Measurements from ENCODE around the gene TSPO2. TPM values are rescaled to one million over a fixed set of nuclear protein-coding genes. Genes with fewer than 3 reads are reported as not detected.

The TSPO2 gene
- polyA plus RNA-seq, 1 experiment, result not detected

GRCh38 chr6:41073968-41074691 lies 31.9 kb downstream of the TSPO2 start:
- Histone ChIP-seq H3K4me3 (ENCODE audit: low read depth, low read length) (peak overlapping the region; percentile 92), H3K27me3 (ENCODE audit: control insufficient read depth, insufficient read depth, low read length) (no peaks in the 10 kb centered on the region), H3K36me3 (ENCODE audit: control insufficient read depth, insufficient read depth, low read length) (no peaks in the 10 kb centered on the region)
- POLR2A ChIA-PET, result no interaction called here
- no peak for DNase-seq (ENCODE audit: low read depth)
- CTCF ChIA-PET, result interaction anchor here (0.7 to 1.1 kb wide), 2 partner anchors 52 to 246 kb away, joined by 3 read pairs; no protein-coding TSS in a partner anchor
- TF ChIP-seq CTCF (IDR thresholded peaks at IDR 0.05; ENCODE audit: insufficient read depth, low read depth, low read length), result no peak

GRCh38 chr6:41074692-41075436 lies 32.6 kb downstream of the TSPO2 start:
- ChIA-PET CTCF (interaction anchor here (1.1 kb wide), 1 partner anchor 52 kb away, joined by 3 read pairs; no protein-coding TSS in a partner anchor), POLR2A (no interaction called here)
- TF ChIP-seq CTCF (IDR thresholded peaks at IDR 0.05; ENCODE audit: insufficient read depth, low read depth, low read length), result no peak
- H3K4me3 ChIP-seq (ENCODE audit: low read depth, low read length), result peak overlapping the region; percentile 92
- DNase-seq (ENCODE audit: low read depth), result no peak
- H3K27me3 ChIP-seq (ENCODE audit: control insufficient read depth, insufficient read depth, low read length), result no peaks in the 10 kb centered on the region
- H3K36me3 ChIP-seq (ENCODE audit: control insufficient read depth, insufficient read depth, low read length), result no peaks in the 10 kb centered on the region

- no peak for DNase-seq (ENCODE audit: low read depth)
- H3K4me3 ChIP-seq (ENCODE audit: low read depth, low read length), result no peak overlapping the region
- H3K27me3 ChIP-seq (ENCODE audit: control insufficient read depth, insufficient read depth, low read length), result no peaks in the 10 kb centered on the region
- ChIA-PET CTCF (interaction anchor here (0.6 to 1.3 kb wide), 5 partner anchors 16 to 107 kb away, joined by 3 to 6 read pairs (median 3); no protein-coding TSS in a partner anchor), POLR2A (no interaction called here)
- no peak for TF ChIP-seq CTCF (IDR thresholded peaks at IDR 0.05; ENCODE audit: insufficient read depth, low read depth, low read length)
- H3K36me3 ChIP-seq (ENCODE audit: control insufficient read depth, insufficient read depth, low read length), result peaks cover 3% of the 10 kb centered on the region
Measured at GRCh38 chr6:41075651-41076626, 33.7 kb downstream of the TSPO2 start.

GRCh38 chr6:41077536-41077935 lies 35.3 kb downstream of the TSPO2 start:
- Histone ChIP-seq H3K27me3 (ENCODE audit: control insufficient read depth, insufficient read depth, low read length) (no peaks in the 10 kb centered on the region), H3K36me3 (ENCODE audit: control insufficient read depth, insufficient read depth, low read length) (peaks cover 3% of the 10 kb centered on the region), H3K4me3 (ENCODE audit: low read depth, low read length) (no peak overlapping the region)
- DNase-seq (ENCODE audit: low read depth), result no peak
- POLR2A ChIA-PET, result no interaction called here
- CTCF ChIA-PET, result interaction anchor here (0.6 to 1.3 kb wide), 2 partner anchors 27 to 105 kb away, joined by 3 to 5 read pairs; no protein-coding TSS in a partner anchor
- no peak for TF ChIP-seq CTCF (IDR thresholded peaks at IDR 0.05; ENCODE audit: insufficient read depth, low read depth, low read length)
